ENCODE results near the gene DYNLT1.
"Not testable (repeated sequence)": the region's sequence is repeated elsewhere in the genome, so short reads cannot be mapped to it uniquely, and the experiment has no call there.

Gene DYNLT1

DNA sequence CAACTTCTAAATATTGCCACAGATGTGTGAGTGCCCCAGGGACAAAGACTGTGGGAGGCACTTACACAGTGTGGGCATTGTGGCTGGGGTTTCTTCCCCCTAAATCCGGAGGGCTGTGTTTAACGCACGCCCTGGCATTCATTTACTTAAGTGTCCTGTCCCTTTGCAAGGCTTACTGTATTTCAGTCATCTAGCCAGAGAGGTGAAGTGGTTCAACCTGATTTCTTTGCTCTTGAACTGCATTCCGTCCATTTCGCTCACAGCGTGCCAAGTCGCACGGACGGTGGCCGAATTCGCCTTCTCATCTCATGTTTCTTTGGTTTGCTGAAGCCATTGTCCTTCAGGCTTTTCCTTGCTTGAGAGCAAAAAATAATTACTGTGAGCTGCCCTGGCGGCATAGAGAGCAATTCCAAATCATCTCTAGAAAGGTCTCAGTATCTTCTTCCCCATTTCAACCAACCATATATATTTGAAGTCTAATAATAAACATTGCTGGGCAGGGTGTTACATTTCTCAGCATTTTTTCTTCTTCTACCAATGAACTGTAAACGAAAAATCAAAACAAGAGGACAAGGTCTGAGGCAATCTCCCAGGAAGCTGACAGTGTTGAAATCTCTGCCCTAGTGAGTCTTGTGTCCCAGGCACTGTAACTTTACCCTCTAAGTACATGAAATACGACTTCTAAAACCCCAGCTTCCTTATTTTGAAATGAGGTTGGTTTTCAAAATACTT is 22.3 kb upstream of the DYNLT1 start:
- intact Hi-C loops (cut with DNase I) = no loop called here
- DNase-seq = no peak

DNA sequence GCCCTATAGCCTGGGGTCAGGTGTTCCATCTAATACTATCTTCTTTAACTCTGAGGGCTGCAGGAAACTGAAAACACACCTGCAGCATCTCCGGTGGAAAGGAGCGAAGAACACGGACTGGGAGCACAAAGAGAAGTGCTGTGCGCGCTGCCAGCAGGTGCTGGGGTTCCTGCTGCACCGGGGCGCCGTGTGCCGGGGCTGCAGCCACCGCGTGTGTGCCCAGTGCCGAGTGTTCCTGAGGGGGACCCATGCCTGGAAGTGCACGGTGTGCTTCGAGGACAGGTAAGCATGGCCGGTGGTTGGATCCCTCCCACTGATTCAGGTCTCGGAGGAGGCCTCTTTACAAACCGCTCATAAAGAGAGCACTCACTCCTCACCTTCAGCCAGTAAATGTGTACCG is 20.8 kb upstream of the DYNLT1 start:
- intact Hi-C loops (cut with DNase I) = no loop called here

DNA sequence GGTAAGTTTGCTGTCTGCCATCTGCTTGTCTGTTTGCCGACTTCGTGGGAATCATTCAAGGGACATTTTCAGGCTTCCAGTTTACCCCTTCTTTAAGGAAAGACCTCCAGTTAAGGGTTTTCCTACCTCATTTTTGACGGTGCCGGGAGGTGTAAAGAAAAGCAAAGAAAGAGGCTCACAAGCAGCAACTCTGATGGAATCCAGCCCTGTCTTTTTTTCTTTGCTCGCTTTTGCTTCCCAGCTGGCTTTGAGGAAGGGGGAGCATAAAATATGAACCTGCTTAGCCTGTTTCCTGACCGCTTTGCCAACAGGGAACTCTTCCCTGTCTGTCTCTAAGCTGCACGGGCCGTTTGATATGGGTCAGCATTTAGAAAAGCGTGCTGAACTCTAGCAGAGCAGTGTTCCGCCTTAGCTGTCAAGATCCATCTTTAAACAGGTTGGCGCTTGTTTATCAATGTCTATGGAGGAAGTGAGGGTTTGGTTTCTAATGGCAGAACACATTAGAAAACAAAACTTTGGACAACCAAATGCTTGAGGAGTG is 19.2 kb upstream of the DYNLT1 start:
- intact Hi-C loops (cut with DNase I) = no loop called here
- DNase-seq = no peak

More for the DNA sequence above, 20.8 kb upstream of the DYNLT1 start:
- DNase-seq = no peak

GRCh38 chr6:158662954-158663624 is 18.5 kb upstream of the DYNLT1 start:
- intact Hi-C loops (cut with DNase I) = no loop called here
- no peak for DNase-seq

GRCh38 chr6:158662607-158662953 is 18.0 kb upstream of the DYNLT1 start:
- DNase-seq = no peak
- intact Hi-C loops (cut with DNase I) = no loop called here

DNA sequence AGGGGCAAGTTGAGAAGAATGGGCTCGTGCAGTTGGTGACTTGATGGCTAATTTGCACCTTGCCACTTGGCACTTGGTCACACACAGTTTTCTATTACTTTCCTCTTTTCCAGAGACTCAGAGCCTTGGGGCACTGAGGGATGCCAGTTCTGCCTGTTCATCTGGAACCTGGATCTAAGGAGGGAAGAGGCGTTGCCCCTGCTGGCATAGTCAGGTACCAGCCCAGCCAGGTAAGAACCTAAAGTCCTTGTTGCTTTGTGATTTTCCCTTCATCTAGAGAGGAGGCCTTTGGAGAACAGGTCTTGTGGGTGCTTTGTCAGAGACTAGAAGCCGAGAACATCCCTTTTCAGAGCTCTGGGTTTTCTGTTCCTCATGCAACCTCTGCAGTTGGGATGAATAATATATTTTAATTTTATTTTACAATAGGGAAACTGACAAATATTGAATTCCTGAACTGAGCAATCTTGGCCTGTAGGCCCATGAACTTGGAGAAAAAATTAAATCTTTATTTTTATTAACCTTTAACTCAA is 16.7 kb upstream of the DYNLT1 start:
- intact Hi-C loops (cut with DNase I) = no loop called here

GRCh38 chr6:158660333-158660754 is 15.8 kb upstream of the DYNLT1 start:
- intact Hi-C loops (cut with DNase I) = no loop called here
- no peak for DNase-seq

More for the DNA sequence above, 16.7 kb upstream of the DYNLT1 start:
- no peak for DNase-seq

GRCh38 chr6:158656986-158657385 is 12.4 kb upstream of the DYNLT1 start:
- DNase-seq = peak in 2 of 42 donors; percentile 17 to 31
- intact Hi-C loops (cut with DNase I) = not testable (repeated sequence)

DNA sequence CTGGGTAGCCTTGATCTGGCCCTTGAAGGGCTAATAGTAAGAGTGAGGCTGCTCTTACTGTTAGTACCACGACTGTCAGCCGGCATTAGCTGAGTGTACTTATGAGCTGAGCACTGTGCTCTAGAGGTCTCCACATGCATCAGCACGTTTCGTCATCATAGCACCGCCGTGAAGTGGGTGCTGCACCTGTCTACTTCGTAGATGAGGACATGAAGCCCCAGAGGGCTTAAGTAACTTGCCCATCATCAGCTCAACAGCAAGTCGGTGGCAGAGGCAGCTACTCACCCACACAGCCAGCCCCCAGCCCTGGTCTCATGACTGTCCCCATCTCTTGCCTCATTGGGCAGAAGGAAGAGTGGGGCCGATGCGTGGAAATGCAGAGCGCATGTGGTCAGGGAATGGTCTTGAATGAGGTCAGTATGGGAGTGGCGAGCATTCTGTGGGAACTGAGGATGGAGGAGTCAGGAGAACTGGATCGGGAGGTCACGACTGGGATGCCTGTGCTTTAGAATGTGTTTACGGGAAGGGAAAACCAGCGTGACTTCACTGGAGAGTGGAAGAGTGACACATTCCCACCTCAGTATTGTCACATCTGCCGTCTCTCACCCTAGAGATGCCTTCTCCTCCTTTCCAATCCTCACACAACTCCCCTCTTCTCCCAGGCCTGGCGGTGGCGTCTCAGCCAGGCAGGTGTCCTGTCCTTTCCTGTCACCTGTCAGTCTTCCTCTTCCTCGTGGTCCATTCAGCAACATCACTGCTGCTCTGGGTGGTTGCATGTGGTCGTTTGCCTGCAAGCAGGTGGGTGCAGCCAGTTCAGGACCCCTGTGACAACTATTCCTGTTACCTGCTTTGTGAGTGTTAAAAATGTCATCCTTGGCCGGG is 11.3 kb upstream of the DYNLT1 start:
- intact Hi-C loops (cut with DNase I) = no loop called here
- peak in 2 of 42 donors; percentile 35 to 36 for DNase-seq

GRCh38 chr6:158654960-158655489 is 10.5 kb upstream of the DYNLT1 start:
- intact Hi-C loops (cut with DNase I) = no loop called here
- peak in 2 of 42 donors; percentile 39 to 40 for DNase-seq

DNA sequence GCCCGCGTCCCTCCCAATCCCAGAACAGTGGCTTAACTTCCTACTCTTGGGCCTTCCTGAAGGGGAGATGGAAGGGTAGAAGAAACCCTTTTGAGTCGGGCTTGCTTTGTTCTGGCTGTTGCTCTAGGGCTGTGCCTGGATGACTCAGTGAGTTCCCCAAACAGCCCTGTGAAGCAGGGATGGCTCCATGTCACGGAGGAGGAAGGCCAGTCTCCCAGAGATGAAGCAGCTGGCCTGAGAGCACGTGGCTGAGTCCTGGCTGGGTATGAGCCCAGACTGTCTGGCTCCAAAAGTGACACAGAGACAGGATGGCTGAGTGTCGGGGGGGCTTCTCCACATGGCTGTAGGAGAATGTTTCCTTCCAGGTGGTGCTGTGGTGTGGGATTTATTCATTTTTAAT is 10.0 kb upstream of the DYNLT1 start:
- intact Hi-C loops (cut with DNase I) = no loop called here
- DNase-seq = peak in 41 of 42 donors; percentile 27 to 82 (median 61)

GRCh38 chr6:158653577-158654354 is 9.2 kb upstream of the DYNLT1 start:
- peak in 18 of 42 donors; percentile 19 to 70 (median 36) for DNase-seq
- intact Hi-C loops (cut with DNase I) = no loop called here

- peak in 2 of 42 donors; percentile 6 to 25 for DNase-seq
- intact Hi-C loops (cut with DNase I) = not testable (repeated sequence)
Observed at GRCh38 chr6:158651981-158652737, 7.6 kb upstream of the DYNLT1 start.

- intact Hi-C loops (cut with DNase I) = no loop called here
- DNase-seq = peak in 19 of 42 donors; percentile 23 to 65 (median 39)
Observed at GRCh38 chr6:158649289-158650143, 5.0 kb upstream of the DYNLT1 start, which contains the start of gene SYTL3. Gene SYTL3, plus strand, starts transcription at chr6:158650054. Its CDS starts 13,215 bp downstream, at chr6:158663269.

GRCh38 chr6:158648682-158649131 is 4.2 kb upstream of the DYNLT1 start:
- intact Hi-C loops (cut with DNase I) = no loop called here
- DNase-seq = peak in 5 of 42 donors; percentile 21 to 47 (median 40)

DNA sequence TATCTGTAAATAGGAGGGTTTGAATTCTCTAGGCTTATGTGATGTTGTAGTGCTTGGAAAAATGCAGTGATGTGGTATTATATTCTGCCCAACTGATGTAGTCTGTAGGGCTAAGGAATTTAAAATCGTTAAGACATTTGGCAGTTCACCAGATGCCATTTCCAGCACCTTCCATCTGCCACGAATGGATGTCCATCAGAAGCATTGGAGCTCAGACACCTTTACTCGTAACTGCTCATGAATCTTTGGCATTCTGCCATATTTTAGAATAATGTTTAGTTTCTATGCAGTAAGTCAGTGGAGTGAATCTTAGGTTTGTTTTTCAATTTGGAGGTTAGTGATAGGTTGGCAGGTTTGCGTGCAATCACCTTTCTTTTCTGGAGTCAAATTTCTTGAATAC is 3.0 kb upstream of the DYNLT1 start:
- peak in 1 of 42 donors; percentile 14 for DNase-seq
- intact Hi-C loops (cut with DNase I) = no loop called here

All from head of caudate nucleus (tissue), 42 donors.